PC-3 (cell line): ENCODE results near the gene PREX1. TPM values are rescaled to one million over a fixed set of nuclear protein-coding genes. Genes with fewer than 3 reads are reported as not detected.

Source experiments
- ATAC-seq: fragments of 200-7000 bp; cut with Tn5 transposase; 2 replicates; pipeline ENCODE4 v1.9.1; 2020; ENCODE audit warnings: mild to moderate bottlenecking, moderate library complexity
- BruUV-seq: library from RNA; stranded (reverse); fragments of 400-500 nt; replicated peaks from 2 replicates; lab custom pipeline; 2021; lab: Mats Ljungman, UMichigan
- CTCF ChIA-PET: fragments of 300-600 bp; sonication (Branson Sonifier 250); formaldehyde crosslinking; loops from one replicate; lab custom pipeline; 2022; ENCODE audit warnings: antibody characterized with exemption; lab: Charles Lee
- POLR2A ChIA-PET: fragments of 300-600 bp; sonication (Branson Sonifier 250); formaldehyde crosslinking; loops from one replicate; lab custom pipeline; 2022; ENCODE audit warnings: antibody characterized with exemption; ENCODE audit not compliant: unreplicated experiment; lab: Charles Lee
- DNase-seq: peaks from one replicate; pipeline ENCODE4 v3.0.0-alpha.2; 2015
- H2AFZ ChIP-seq: fragments of 300-600 bp; sonication (generic); 2 replicates; pipeline ENCODE4 v1.6.0; 2016; ENCODE audit warnings: antibody characterized with exemption, low read length
- H3F3A ChIP-seq: fragments of 300-600 bp; sonication (generic); one replicate; pipeline ENCODE4 v1.6.0; 2017; ENCODE audit warnings: antibody characterized with exemption, low read length, control low read depth, mild to moderate bottlenecking; ENCODE audit not compliant: unreplicated experiment
- H3K27ac ChIP-seq: fragments of 300-600 bp; sonication (generic); 2 replicates; pipeline ENCODE4 v1.5.1; 2016; ENCODE audit warnings: mild to moderate bottlenecking, low read length
- H3K27me3 ChIP-seq: fragments of 300-600 bp; sonication (generic); 2 replicates; pipeline ENCODE4 v1.6.1; 2016; ENCODE audit warnings: low read length, mixed read lengths
- H3K36me3 ChIP-seq: fragments of 300-600 bp; sonication (generic); 2 replicates; pipeline ENCODE4 v1.6.1; 2016; ENCODE audit warnings: low read depth, mixed run types, low read length, mixed read lengths
- H3K4me1 ChIP-seq: fragments of 300-600 bp; sonication (generic); 2 replicates; pipeline ENCODE4 v1.5.1; 2016; ENCODE audit warnings: low read length; ENCODE audit not compliant: insufficient read depth
- H3K4me2 ChIP-seq: fragments of 300-600 bp; sonication (generic); 2 replicates; pipeline ENCODE4 v1.6.0; 2016; ENCODE audit warnings: low read length
- H3K4me3 ChIP-seq: fragments of 300-600 bp; sonication (generic); 2 replicates; pipeline ENCODE4 v1.5.1; 2016; ENCODE audit warnings: mild to moderate bottlenecking, low read length, mixed read lengths
- H3K79me2 ChIP-seq: fragments of 300-600 bp; sonication (generic); 2 replicates; pipeline ENCODE4 v1.6.1; 2017; ENCODE audit warnings: low read length, mixed read lengths
- H3K9ac ChIP-seq: fragments of 300-600 bp; sonication (generic); 2 replicates; pipeline ENCODE4 v1.6.0; 2016; ENCODE audit warnings: mild to moderate bottlenecking, low read length
- H3K9me2 ChIP-seq: fragments of 300-600 bp; sonication (generic); replicated peaks from 2 replicates; pipeline ENCODE4 v1.6.1; 2016; ENCODE audit warnings: mixed run types, low read length, mixed read lengths
- H3K9me3 ChIP-seq: fragments of 300-600 bp; sonication (generic); 2 replicates; pipeline ENCODE4 v1.6.1; 2016; ENCODE audit warnings: low read length, mixed read lengths
- H4K20me1 ChIP-seq: fragments of 300-600 bp; sonication (generic); 2 replicates; pipeline ENCODE4 v1.6.1; 2016; ENCODE audit warnings: low read length, mixed read lengths
- EZH2 ChIP-seq: fragments of 300-600 bp; sonication (generic); IDR thresholded peaks from one replicate; pipeline ENCODE4 v1.6.1; 2017; ENCODE audit warnings: antibody characterized with exemption, mild to moderate bottlenecking, low read length; ENCODE audit not compliant: unreplicated experiment
- EZH2phosphoT487 ChIP-seq: fragments of 300-600 bp; sonication (generic); IDR thresholded peaks from 2 replicates; pipeline ENCODE4 v1.6.1; 2018; ENCODE audit warnings: mild to moderate bottlenecking, antibody characterized with exemption, low read length, borderline replicate concordance
- intact Hi-C: fragments of 100-400 bp; cut with micrococcal nuclease; formaldehyde crosslinking; loops from 2 replicates; pipeline ENCODE4 v1.9.0; 2023
- total RNA-seq: library from RNA; depleted of rRNA; stranded (reverse); fragments of >200 nt; gene quantifications from 2 replicates; pipeline ENCODE4 v1.2.3, GENCODE V29; 2014
- TF ChIP-seq, protein P1 (sequence below): fragments of 300-600 bp; sonication (generic); conservative IDR thresholded peaks from 2 replicates; pipeline ENCODE4 v1.5.1; 2017; ENCODE audit warnings: antibody characterized with exemption, low read depth, mild to moderate bottlenecking, low read length

PREX1 gene
- total RNA-seq, 1 experiment from 2014 or later, result 22.1 TPM

- Histone ChIP-seq H4K20me1 (no peaks in the 10 kb centered on the region), H3K4me2 (no peak overlapping the region), H3K79me2 (no peaks in the 10 kb centered on the region), H3K4me3 (no peak overlapping the region), H3F3A (no peaks in the 10 kb centered on the region), H3K27me3 (no peaks in the 10 kb centered on the region), H3K9me2 (no peaks in the 10 kb centered on the region), H3K4me1 (peaks cover 10% of the 10 kb centered on the region; the same call in 1 of the 2 replicates), H3K9me3 (no peaks in the 10 kb centered on the region), H2AFZ (no peak overlapping the region), H3K9ac (no peak overlapping the region), H3K36me3 (no peaks in the 10 kb centered on the region), H3K27ac (no peak overlapping the region)
- ATAC-seq (no peak), DNase-seq (no peak)
- BruUV-seq, result no TSS peak
- TF ChIP-seq, protein P1, sequence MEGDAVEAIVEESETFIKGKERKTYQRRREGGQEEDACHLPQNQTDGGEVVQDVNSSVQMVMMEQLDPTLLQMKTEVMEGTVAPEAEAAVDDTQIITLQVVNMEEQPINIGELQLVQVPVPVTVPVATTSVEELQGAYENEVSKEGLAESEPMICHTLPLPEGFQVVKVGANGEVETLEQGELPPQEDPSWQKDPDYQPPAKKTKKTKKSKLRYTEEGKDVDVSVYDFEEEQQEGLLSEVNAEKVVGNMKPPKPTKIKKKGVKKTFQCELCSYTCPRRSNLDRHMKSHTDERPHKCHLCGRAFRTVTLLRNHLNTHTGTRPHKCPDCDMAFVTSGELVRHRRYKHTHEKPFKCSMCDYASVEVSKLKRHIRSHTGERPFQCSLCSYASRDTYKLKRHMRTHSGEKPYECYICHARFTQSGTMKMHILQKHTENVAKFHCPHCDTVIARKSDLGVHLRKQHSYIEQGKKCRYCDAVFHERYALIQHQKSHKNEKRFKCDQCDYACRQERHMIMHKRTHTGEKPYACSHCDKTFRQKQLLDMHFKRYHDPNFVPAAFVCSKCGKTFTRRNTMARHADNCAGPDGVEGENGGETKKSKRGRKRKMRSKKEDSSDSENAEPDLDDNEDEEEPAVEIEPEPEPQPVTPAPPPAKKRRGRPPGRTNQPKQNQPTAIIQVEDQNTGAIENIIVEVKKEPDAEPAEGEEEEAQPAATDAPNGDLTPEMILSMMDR, result no peak
- TF ChIP-seq EZH2phosphoT487, result no peak
- no peak for TF ChIP-seq EZH2
- ChIA-PET CTCF (no interaction called here), POLR2A (no interaction called here)
- intact Hi-C loops, result no loop called here
Measured at GRCh38 chr20:48689874-48690571, 137.8 kb downstream of the PREX1 start.

GRCh38 chr20:48689388-48689787, 138.4 kb downstream of the PREX1 start:
- Histone ChIP-seq H3K36me3 (no peaks in the 10 kb centered on the region), H4K20me1 (no peaks in the 10 kb centered on the region), H3K9me2 (no peaks in the 10 kb centered on the region), H3K4me2 (no peak overlapping the region), H3K79me2 (no peaks in the 10 kb centered on the region), H3K27me3 (no peaks in the 10 kb centered on the region), H3F3A (no peaks in the 10 kb centered on the region), H3K9me3 (no peaks in the 10 kb centered on the region), H3K27ac (no peak overlapping the region), H3K4me1 (peaks cover 10% of the 10 kb centered on the region; the same call in 1 of the 2 replicates), H2AFZ (no peak overlapping the region), H3K4me3 (no peak overlapping the region), H3K9ac (no peak overlapping the region)
- POLR2A ChIA-PET, result no interaction called here
- TF ChIP-seq EZH2 (no peak), EZH2phosphoT487 (no peak)
- TF ChIP-seq, protein P1, result no peak
- ATAC-seq (no peak), DNase-seq (no peak)
- CTCF ChIA-PET, result no interaction called here
- BruUV-seq, result no TSS peak
- intact Hi-C loops, result no loop called here

DNA sequence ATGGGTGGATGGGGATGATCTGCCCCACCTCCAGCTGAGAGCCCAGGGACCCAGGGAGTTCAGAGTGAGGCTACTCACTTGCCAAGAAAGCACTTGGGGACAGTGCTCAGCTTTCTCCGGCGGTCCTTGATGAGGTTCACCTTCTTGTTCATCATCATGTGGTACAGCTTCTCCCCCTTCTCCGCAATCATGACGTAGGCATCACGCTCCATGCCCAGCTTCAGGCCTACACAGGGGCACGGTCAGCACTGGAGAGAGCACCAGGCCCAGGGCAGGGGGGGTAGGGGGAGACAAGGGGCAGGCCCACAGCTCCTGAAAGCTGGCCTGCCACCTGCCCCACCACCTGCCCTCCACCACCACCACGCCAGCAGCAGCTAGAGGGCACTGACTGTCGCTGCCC, 139.2 kb downstream of the PREX1 start:
- TF ChIP-seq EZH2phosphoT487 (no peak), EZH2 (no peak)
- TF ChIP-seq, protein P1, result no peak
- no peak overlapping the region for H3K4me3 ChIP-seq
- intact Hi-C loops, result no loop called here
- H3K9me2 ChIP-seq, result no peaks in the 10 kb centered on the region
- no peaks in the 10 kb centered on the region for H3F3A ChIP-seq
- no peaks in the 10 kb centered on the region for H4K20me1 ChIP-seq
- no peak overlapping the region for H2AFZ ChIP-seq
- peaks cover 10% of the 10 kb centered on the region; the same call in 1 of the 2 replicates for H3K4me1 ChIP-seq
- no peak overlapping the region for H3K4me2 ChIP-seq
- ATAC-seq (no peak), DNase-seq (no peak)
- no peaks in the 10 kb centered on the region for H3K36me3 ChIP-seq
- H3K27ac ChIP-seq, result no peak overlapping the region
- BruUV-seq, result no TSS peak
- ChIA-PET CTCF (no interaction called here), POLR2A (no interaction called here)
- no peaks in the 10 kb centered on the region for H3K27me3 ChIP-seq
- no peaks in the 10 kb centered on the region for H3K79me2 ChIP-seq
- H3K9ac ChIP-seq, result no peak overlapping the region
- H3K9me3 ChIP-seq, result no peaks in the 10 kb centered on the region
